Measurements from ENCODE around the gene RFESD.
"Not testable (repeated sequence)": the region's sequence is repeated elsewhere in the genome, so short reads cannot be mapped to it uniquely, and the experiment has no call there.

Gene RFESD

GRCh38 chr5:95701074-95701473 lies 54.5 kb downstream of the RFESD start:
- H3K9me3 ChIP-seq (ENCODE audit: control insufficient read depth in 1 of 2, low read length in 2 of 2): no peaks in the 10 kb centered on the region
- no peak overlapping the region for H3K27ac ChIP-seq (ENCODE audit: low read depth, low read length)
- H3K36me3 ChIP-seq (ENCODE audit: control insufficient read depth in 1 of 2, insufficient read depth in 2 of 2, low read length in 2 of 2): no peaks in the 10 kb centered on the region
- H3K4me3 ChIP-seq (ENCODE audit: low read depth in 1 of 2, low read length in 2 of 2): no peak overlapping the region
- H3K9ac ChIP-seq (ENCODE audit: low read depth in 1 of 2, low read length in 2 of 2): no peak overlapping the region
- H3K4me1 ChIP-seq (ENCODE audit: control insufficient read depth in 1 of 2, insufficient read depth in 2 of 2, low read length in 2 of 2): no peaks in the 10 kb centered on the region
- H3K27me3 ChIP-seq (ENCODE audit: control insufficient read depth in 1 of 2, insufficient read depth in 2 of 2, low read length in 2 of 2): no peaks in the 10 kb centered on the region

GRCh38 chr5:95704150-95704549 lies 57.6 kb downstream of the RFESD start:
- Histone ChIP-seq H3K27me3 (ENCODE audit: control insufficient read depth in 1 of 2, insufficient read depth in 2 of 2, low read length in 2 of 2) (no peaks in the 10 kb centered on the region), H3K9ac (ENCODE audit: low read depth in 1 of 2, low read length in 2 of 2) (no peak overlapping the region), H3K4me3 (ENCODE audit: low read depth in 1 of 2, low read length in 2 of 2) (no peak overlapping the region), H3K4me1 (ENCODE audit: control insufficient read depth in 1 of 2, insufficient read depth in 2 of 2, low read length in 2 of 2) (no peaks in the 10 kb centered on the region), H3K36me3 (ENCODE audit: control insufficient read depth in 1 of 2, insufficient read depth in 2 of 2, low read length in 2 of 2) (no peaks in the 10 kb centered on the region), H3K9me3 (ENCODE audit: control insufficient read depth in 1 of 2, low read length in 2 of 2) (no peaks in the 10 kb centered on the region), H3K27ac (ENCODE audit: low read depth, low read length) (no peak overlapping the region)

GRCh38 chr5:95706196-95706595 lies 59.6 kb downstream of the RFESD start:
- not testable (repeated sequence) for H3K4me3 ChIP-seq (ENCODE audit: low read depth in 1 of 2, low read length in 2 of 2); H3K9ac ChIP-seq (ENCODE audit: low read depth in 1 of 2, low read length in 2 of 2); H3K4me1 ChIP-seq (ENCODE audit: control insufficient read depth in 1 of 2, insufficient read depth in 2 of 2, low read length in 2 of 2); H3K27ac ChIP-seq (ENCODE audit: low read depth, low read length); H3K9me3 ChIP-seq (ENCODE audit: control insufficient read depth in 1 of 2, low read length in 2 of 2); H3K36me3 ChIP-seq (ENCODE audit: control insufficient read depth in 1 of 2, insufficient read depth in 2 of 2, low read length in 2 of 2); H3K27me3 ChIP-seq (ENCODE audit: control insufficient read depth in 1 of 2, insufficient read depth in 2 of 2, low read length in 2 of 2)

GRCh38 chr5:95707055-95707454 lies 60.5 kb downstream of the RFESD start:
- Histone ChIP-seq H3K9me3 (ENCODE audit: control insufficient read depth in 1 of 2, low read length in 2 of 2) (no peaks in the 10 kb centered on the region), H3K27me3 (ENCODE audit: control insufficient read depth in 1 of 2, insufficient read depth in 2 of 2, low read length in 2 of 2) (no peaks in the 10 kb centered on the region), H3K9ac (ENCODE audit: low read depth in 1 of 2, low read length in 2 of 2) (no peak overlapping the region), H3K4me3 (ENCODE audit: low read depth in 1 of 2, low read length in 2 of 2) (no peak overlapping the region), H3K4me1 (ENCODE audit: control insufficient read depth in 1 of 2, insufficient read depth in 2 of 2, low read length in 2 of 2) (no peaks in the 10 kb centered on the region), H3K36me3 (ENCODE audit: control insufficient read depth in 1 of 2, insufficient read depth in 2 of 2, low read length in 2 of 2) (no peaks in the 10 kb centered on the region), H3K27ac (ENCODE audit: low read depth, low read length) (no peak overlapping the region)

Measured in duodenal mucosa (tissue), 2 donors.